ENCODE results near the gene PRKCH. TPM values are rescaled to one million over a fixed set of nuclear protein-coding genes. Genes with fewer than 3 reads are reported as not detected.

The PRKCH gene
- total and polyA plus RNA-seq, 9 of the 15 experiments (the other 6 are each of a cell fraction or from before 2014, with no cell fraction given), result 0.61 to 4.4 (median 4.0) TPM

DNA sequence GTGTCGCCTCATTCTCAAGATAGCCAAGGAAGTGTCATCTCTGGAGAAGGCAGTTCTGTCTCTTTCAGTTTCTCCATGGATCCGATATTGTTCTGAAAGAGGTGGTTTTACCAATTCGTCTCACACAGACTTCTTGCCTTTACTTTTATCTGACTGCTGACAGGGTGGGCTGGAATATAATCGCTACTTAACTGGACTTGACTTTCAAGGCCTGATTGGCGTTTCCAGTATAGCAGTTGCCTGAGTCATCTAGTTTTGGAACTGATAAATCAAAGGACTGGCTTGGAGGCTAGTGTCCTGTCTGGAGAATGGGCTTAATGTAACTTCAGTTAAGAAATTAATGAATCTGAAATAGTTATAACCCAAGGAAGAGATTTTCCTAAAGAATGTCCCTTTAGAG is 21.6 kb downstream of the PRKCH start (continued):
- TF ChIP-seq, protein P1, sequence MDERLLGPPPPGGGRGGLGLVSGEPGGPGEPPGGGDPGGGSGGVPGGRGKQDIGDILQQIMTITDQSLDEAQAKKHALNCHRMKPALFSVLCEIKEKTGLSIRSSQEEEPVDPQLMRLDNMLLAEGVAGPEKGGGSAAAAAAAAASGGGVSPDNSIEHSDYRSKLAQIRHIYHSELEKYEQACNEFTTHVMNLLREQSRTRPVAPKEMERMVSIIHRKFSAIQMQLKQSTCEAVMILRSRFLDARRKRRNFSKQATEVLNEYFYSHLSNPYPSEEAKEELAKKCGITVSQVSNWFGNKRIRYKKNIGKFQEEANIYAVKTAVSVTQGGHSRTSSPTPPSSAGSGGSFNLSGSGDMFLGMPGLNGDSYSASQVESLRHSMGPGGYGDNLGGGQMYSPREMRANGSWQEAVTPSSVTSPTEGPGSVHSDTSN (CRISPR knock-in tag; IDR thresholded peaks at IDR 0.05; ENCODE audit: low read depth), result no peak
- TF ChIP-seq, protein P1 (tag; conservative IDR thresholded peaks at IDR 0.05; ENCODE audit: low read depth), result 0 out of 2 replicates have a peak, but pooled peaks have one; percentile 38
- TF ChIP-seq CBX5 (IDR thresholded peaks at IDR 0.05; ENCODE audit: borderline replicate concordance, low read depth) (no peak), MECOM (CRISPR knock-in tag; IDR thresholded peaks at IDR 0.05) (no peak), HDAC1 (IDR thresholded peaks at IDR 0.05) (no peak), TRIM24 (IDR thresholded peaks at IDR 0.05) (0 out of 4 replicates have a peak, but pooled peaks of 1 of the 2 experiments have one; percentile 29), POU5F1 (IDR thresholded peaks at IDR 0.05; ENCODE audit: borderline replicate concordance, low read depth, low read length, partially characterized antibody) (no peak), EHMT2 (IDR thresholded peaks at IDR 0.05) (no peak), HMG20A (CRISPR knock-in tag; conservative IDR thresholded peaks at IDR 0.05) (no peak), ZC3H11A (IDR thresholded peaks at IDR 0.05; ENCODE audit: low read depth, low read length) (no peak), NFRKB (IDR thresholded peaks at IDR 0.05; ENCODE audit: low read depth) (no peak)
- TF ChIP-seq, protein P2, sequence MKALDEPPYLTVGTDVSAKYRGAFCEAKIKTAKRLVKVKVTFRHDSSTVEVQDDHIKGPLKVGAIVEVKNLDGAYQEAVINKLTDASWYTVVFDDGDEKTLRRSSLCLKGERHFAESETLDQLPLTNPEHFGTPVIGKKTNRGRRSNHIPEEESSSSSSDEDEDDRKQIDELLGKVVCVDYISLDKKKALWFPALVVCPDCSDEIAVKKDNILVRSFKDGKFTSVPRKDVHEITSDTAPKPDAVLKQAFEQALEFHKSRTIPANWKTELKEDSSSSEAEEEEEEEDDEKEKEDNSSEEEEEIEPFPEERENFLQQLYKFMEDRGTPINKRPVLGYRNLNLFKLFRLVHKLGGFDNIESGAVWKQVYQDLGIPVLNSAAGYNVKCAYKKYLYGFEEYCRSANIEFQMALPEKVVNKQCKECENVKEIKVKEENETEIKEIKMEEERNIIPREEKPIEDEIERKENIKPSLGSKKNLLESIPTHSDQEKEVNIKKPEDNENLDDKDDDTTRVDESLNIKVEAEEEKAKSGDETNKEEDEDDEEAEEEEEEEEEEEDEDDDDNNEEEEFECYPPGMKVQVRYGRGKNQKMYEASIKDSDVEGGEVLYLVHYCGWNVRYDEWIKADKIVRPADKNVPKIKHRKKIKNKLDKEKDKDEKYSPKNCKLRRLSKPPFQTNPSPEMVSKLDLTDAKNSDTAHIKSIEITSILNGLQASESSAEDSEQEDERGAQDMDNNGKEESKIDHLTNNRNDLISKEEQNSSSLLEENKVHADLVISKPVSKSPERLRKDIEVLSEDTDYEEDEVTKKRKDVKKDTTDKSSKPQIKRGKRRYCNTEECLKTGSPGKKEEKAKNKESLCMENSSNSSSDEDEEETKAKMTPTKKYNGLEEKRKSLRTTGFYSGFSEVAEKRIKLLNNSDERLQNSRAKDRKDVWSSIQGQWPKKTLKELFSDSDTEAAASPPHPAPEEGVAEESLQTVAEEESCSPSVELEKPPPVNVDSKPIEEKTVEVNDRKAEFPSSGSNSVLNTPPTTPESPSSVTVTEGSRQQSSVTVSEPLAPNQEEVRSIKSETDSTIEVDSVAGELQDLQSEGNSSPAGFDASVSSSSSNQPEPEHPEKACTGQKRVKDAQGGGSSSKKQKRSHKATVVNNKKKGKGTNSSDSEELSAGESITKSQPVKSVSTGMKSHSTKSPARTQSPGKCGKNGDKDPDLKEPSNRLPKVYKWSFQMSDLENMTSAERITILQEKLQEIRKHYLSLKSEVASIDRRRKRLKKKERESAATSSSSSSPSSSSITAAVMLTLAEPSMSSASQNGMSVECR (CRISPR knock-in tag; IDR thresholded peaks at IDR 0.05), result no peak
- TF ChIP-seq, protein P3, sequence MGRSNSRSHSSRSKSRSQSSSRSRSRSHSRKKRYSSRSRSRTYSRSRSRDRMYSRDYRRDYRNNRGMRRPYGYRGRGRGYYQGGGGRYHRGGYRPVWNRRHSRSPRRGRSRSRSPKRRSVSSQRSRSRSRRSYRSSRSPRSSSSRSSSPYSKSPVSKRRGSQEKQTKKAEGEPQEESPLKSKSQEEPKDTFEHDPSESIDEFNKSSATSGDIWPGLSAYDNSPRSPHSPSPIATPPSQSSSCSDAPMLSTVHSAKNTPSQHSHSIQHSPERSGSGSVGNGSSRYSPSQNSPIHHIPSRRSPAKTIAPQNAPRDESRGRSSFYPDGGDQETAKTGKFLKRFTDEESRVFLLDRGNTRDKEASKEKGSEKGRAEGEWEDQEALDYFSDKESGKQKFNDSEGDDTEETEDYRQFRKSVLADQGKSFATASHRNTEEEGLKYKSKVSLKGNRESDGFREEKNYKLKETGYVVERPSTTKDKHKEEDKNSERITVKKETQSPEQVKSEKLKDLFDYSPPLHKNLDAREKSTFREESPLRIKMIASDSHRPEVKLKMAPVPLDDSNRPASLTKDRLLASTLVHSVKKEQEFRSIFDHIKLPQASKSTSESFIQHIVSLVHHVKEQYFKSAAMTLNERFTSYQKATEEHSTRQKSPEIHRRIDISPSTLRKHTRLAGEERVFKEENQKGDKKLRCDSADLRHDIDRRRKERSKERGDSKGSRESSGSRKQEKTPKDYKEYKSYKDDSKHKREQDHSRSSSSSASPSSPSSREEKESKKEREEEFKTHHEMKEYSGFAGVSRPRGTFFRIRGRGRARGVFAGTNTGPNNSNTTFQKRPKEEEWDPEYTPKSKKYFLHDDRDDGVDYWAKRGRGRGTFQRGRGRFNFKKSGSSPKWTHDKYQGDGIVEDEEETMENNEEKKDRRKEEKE (IDR thresholded peaks at IDR 0.05; ENCODE audit: borderline replicate concordance in 1 of 2, control insufficient read depth in 1 of 2, low read depth in 2 of 2, low read length in 1 of 2), result no peak
- TF ChIP-seq, protein P4, sequence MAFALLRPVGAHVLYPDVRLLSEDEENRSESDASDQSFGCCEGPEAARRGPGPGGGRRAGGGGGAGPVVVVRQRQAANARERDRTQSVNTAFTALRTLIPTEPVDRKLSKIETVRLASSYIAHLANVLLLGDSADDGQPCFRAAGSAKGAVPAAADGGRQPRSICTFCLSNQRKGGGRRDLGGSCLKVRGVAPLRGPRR (CRISPR knock-in tag; IDR thresholded peaks at IDR 0.05), result no peak
- TF ChIP-seq, protein P5, sequence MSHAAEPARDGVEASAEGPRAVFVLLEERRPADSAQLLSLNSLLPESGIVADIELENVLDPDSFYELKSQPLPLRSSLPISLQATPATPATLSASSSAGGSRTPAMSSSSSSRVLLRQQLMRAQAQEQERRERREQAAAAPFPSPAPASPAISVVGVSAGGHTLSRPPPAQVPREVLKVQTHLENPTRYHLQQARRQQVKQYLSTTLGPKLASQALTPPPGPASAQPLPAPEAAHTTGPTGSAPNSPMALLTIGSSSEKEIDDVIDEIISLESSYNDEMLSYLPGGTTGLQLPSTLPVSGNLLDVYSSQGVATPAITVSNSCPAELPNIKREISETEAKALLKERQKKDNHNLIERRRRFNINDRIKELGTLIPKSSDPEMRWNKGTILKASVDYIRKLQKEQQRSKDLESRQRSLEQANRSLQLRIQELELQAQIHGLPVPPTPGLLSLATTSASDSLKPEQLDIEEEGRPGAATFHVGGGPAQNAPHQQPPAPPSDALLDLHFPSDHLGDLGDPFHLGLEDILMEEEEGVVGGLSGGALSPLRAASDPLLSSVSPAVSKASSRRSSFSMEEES (CRISPR knock-in tag; IDR thresholded peaks at IDR 0.05), result no peak
